DOHH2 (cell line): ENCODE measurements around the gene LRRC23.
"Not testable (repeated sequence)": the region's sequence is repeated elsewhere in the genome, so short reads cannot be mapped to it uniquely, and the experiment has no call there.

Experiments
- H3F3A ChIP-seq: fragments of 200-600 bp; sonication (generic), shearing (Covaris generic); 2 replicates; pipeline ENCODE4 v1.6.0; 2016; ENCODE audit warnings: antibody characterized with exemption, mild to moderate bottlenecking; ENCODE audit not compliant: control insufficient read depth, insufficient read depth
- H3K27ac ChIP-seq: fragments of 200-600 bp; sonication (generic); 2 replicates; pipeline ENCODE4 v1.5.1; 2014; ENCODE audit warnings: low read depth, mild to moderate bottlenecking, low read length, moderate library complexity
- H3K27me3 ChIP-seq: fragments of 200-600 bp; sonication (generic); 2 replicates; pipeline ENCODE4 v1.6.1; 2014; ENCODE audit warnings: mild to moderate bottlenecking, low read length, mixed read lengths; ENCODE audit not compliant: control insufficient read depth
- H3K36me3 ChIP-seq: fragments of 200-600 bp; sonication (generic); 2 replicates; pipeline ENCODE4 v1.6.1; 2014; ENCODE audit warnings: mild to moderate bottlenecking, low read length, moderate library complexity, mixed read lengths; ENCODE audit not compliant: control insufficient read depth
- H3K4me1 ChIP-seq: fragments of 200-600 bp; sonication (generic); 2 replicates; pipeline ENCODE4 v1.6.1; 2014; ENCODE audit warnings: mild to moderate bottlenecking, low read length, mixed read lengths; ENCODE audit not compliant: control insufficient read depth
- H3K4me2 ChIP-seq: fragments of 200-600 bp; sonication (generic); 2 replicates; pipeline ENCODE4 v1.6.0; 2014; ENCODE audit warnings: mild to moderate bottlenecking, low read length, moderate library complexity
- H3K4me3 ChIP-seq: fragments of 200-600 bp; sonication (generic); 2 replicates; pipeline ENCODE4 v1.5.1; 2014; ENCODE audit warnings: mild to moderate bottlenecking, low read length, mixed read lengths
- H3K79me2 ChIP-seq: fragments of 200-600 bp; sonication (generic); 2 replicates; pipeline ENCODE4 v1.6.1; 2014; ENCODE audit warnings: mild to moderate bottlenecking, low read length, mixed read lengths; ENCODE audit not compliant: control insufficient read depth
- H3K9me2 ChIP-seq: fragments of 200-600 bp; sonication (generic); replicated peaks from 2 replicates; pipeline ENCODE4 v1.6.1; 2014; ENCODE audit warnings: mild to moderate bottlenecking, low read length, mixed read lengths; ENCODE audit not compliant: control insufficient read depth
- H3K9me3 ChIP-seq: fragments of 200-600 bp; sonication (generic); 2 replicates; pipeline ENCODE4 v1.6.1; 2014; ENCODE audit warnings: antibody characterized with exemption, low read length, mixed read lengths; ENCODE audit not compliant: control insufficient read depth, insufficient read depth
- H4K20me1 ChIP-seq: fragments of 200-600 bp; sonication (generic); 2 replicates; pipeline ENCODE4 v1.6.0; 2014; ENCODE audit warnings: low read depth, mild to moderate bottlenecking, antibody characterized with exemption, low read length, moderate library complexity; ENCODE audit not compliant: control insufficient read depth, insufficient read depth
- EZH2phosphoT487 ChIP-seq: fragments of 200-600 bp; sonication (generic); IDR thresholded peaks from 2 replicates; pipeline ENCODE4 v1.6.1; 2017; ENCODE audit warnings: borderline replicate concordance, mild to moderate bottlenecking, antibody characterized with exemption, low read length, moderate library complexity, mixed read lengths
- TF ChIP-seq, protein P1 (sequence below): fragments of 200-600 bp; sonication (generic); IDR thresholded peaks from one replicate; pipeline ENCODE4 v1.5.1; 2014; ENCODE audit warnings: antibody characterized with exemption, mild to moderate bottlenecking, low read depth, low read length; ENCODE audit not compliant: poor library complexity, severe bottlenecking

LRRC23 gene

DNA sequence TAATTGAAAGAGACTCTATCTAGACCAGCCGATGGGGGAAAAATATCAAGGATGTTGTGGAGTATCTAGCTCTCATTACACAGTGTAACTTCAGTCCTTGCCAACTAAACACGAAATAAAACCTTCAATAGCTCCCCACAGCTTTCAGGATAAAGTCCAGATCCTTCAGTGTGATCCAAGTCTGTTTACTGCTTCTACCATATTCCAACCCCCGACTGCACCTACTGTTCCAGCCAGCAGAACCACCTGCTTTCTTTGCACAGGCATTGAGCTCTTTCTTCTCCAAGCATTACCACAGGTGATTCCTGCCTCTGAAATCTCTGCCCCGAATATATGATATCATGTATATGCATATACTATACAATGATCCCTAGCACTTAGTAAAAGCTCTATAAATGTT, 2.2 kb upstream of the LRRC23 start:
- Histone ChIP-seq H3K79me2 (no peaks in the 10 kb centered on the region), H3K9me2 (no peaks in the 10 kb centered on the region), H3K27me3 (no peaks in the 10 kb centered on the region), H3K36me3 (no peaks in the 10 kb centered on the region), H3K9me3 (no peaks in the 10 kb centered on the region), H3K4me3 (no peak overlapping the region), H3K27ac (no peak overlapping the region), H3K4me1 (peaks cover 19% of the 10 kb centered on the region), H3K4me2 (no peak overlapping the region), H3F3A (no peaks in the 10 kb centered on the region), H4K20me1 (no peaks in the 10 kb centered on the region)
- TF ChIP-seq EZH2phosphoT487, result no peak
- TF ChIP-seq, protein P1, sequence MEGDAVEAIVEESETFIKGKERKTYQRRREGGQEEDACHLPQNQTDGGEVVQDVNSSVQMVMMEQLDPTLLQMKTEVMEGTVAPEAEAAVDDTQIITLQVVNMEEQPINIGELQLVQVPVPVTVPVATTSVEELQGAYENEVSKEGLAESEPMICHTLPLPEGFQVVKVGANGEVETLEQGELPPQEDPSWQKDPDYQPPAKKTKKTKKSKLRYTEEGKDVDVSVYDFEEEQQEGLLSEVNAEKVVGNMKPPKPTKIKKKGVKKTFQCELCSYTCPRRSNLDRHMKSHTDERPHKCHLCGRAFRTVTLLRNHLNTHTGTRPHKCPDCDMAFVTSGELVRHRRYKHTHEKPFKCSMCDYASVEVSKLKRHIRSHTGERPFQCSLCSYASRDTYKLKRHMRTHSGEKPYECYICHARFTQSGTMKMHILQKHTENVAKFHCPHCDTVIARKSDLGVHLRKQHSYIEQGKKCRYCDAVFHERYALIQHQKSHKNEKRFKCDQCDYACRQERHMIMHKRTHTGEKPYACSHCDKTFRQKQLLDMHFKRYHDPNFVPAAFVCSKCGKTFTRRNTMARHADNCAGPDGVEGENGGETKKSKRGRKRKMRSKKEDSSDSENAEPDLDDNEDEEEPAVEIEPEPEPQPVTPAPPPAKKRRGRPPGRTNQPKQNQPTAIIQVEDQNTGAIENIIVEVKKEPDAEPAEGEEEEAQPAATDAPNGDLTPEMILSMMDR, result no peak

DNA sequence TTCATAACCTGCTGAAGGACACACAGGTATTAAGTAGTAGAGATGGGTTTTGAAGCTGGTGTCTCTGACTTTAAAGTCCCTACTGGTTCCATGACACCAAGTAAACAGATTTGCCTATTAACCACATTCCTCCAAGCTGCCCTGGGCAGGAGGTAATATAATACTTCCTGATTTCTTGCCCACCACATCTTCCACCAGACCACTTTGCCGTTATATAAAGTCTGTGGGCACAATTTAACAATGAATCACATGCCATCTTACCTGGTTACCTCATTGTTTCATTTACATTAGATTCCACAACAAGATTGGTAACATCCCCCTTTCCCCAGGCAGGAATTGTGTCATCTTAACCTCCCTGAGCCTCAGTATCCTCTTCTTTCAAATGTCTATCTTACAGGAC, 900 bp upstream of the LRRC23 start:
- no peaks in the 10 kb centered on the region for H3K9me3 ChIP-seq

DNA sequence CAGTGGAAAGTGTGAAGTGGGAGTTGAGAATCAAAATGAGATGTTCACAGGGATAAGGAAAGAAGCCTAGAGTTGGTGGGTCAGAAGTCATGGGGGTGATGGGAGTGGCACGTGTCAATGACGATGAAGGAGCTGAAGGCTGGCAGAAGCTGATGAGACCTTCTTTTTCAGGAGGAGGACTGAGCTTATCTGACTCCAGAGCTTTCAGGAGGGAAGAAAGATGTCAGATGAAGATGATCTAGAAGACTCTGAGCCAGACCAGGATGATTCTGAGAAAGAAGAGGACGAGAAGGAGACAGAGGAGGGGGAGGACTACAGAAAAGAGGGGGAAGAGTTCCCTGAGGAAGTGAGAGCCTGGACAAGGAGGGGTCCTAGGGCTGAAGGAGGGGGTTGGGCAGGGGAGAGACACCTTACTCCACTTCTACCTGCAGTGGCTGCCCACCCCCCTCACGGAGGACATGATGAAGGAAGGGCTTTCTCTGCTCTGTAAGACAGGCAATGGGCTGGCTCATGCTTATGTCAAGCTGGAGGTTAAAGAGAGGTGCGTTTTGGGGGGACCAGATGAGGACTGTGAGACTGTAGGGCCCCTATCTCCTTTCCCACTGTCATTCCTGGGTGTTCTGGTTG, 905 bp downstream of the LRRC23 start:
- Histone ChIP-seq H3K4me3 (peak overlapping the region; percentile 82), H3K27me3 (no peaks in the 10 kb centered on the region), H3K36me3 (no peaks in the 10 kb centered on the region), H3F3A (no peaks in the 10 kb centered on the region), H3K79me2 (no peaks in the 10 kb centered on the region), H3K9me3 (no peaks in the 10 kb centered on the region), H3K9me2 (no peaks in the 10 kb centered on the region), H3K27ac (no peak overlapping the region), H3K4me1 (peaks cover 19% of the 10 kb centered on the region), H4K20me1 (no peaks in the 10 kb centered on the region), H3K4me2 (peak overlapping the region; percentile 88)
- TF ChIP-seq, protein P1, result no peak
- TF ChIP-seq EZH2phosphoT487, result no peak

More for the DNA sequence above, 900 bp upstream of the LRRC23 start:
- H3K27me3 ChIP-seq, result no peaks in the 10 kb centered on the region
- H3K4me1 ChIP-seq, result peaks cover 19% of the 10 kb centered on the region
- peak overlapping the region; percentile 82; the same call in 1 of the 2 replicates for H3K4me3 ChIP-seq
- H3K9me2 ChIP-seq, result no peaks in the 10 kb centered on the region
- TF ChIP-seq, protein P1, result no peak
- no peak for TF ChIP-seq EZH2phosphoT487
- H3K79me2 ChIP-seq, result no peaks in the 10 kb centered on the region
- H4K20me1 ChIP-seq, result no peaks in the 10 kb centered on the region
- peak overlapping the region; percentile 88; the same call in 1 of the 2 replicates for H3K4me2 ChIP-seq
- no peak overlapping the region for H3K27ac ChIP-seq
- H3F3A ChIP-seq, result no peaks in the 10 kb centered on the region
- no peaks in the 10 kb centered on the region for H3K36me3 ChIP-seq

DNA sequence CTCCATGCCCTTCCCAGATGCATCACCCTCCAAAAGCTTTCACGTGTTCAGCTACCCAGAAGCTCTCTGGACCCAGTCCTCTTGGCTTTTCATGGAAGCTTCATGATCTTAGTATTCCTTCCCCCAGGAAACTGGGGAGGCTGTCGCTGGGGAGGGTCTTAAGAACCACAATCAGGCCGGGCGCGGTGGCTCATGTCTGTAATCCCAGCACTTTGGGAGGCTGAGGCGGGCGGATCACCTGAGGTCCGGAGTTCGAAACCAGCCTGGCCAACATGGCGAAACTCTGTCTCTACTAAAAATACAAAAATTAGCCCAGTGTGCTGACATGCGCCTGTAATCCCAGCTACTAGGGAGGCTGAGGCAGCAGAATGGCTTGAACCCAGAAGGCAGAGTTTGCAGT, 3.5 kb downstream of the LRRC23 start:
- not testable (repeated sequence) for H3K9me2 ChIP-seq, H3K9me3 ChIP-seq, H3K4me3 ChIP-seq, H3K79me2 ChIP-seq, H3F3A ChIP-seq, H3K4me2 ChIP-seq, H3K27ac ChIP-seq, H3K36me3 ChIP-seq, H4K20me1 ChIP-seq
- peaks cover 18% of the 10 kb centered on the region; the same call in 1 of the 2 replicates for H3K27me3 ChIP-seq
- H3K4me1 ChIP-seq, result peaks cover 19% of the 10 kb centered on the region
